CD14-positive monocyte (primary cell): ENCODE data around the gene CMTR1. TPM values are rescaled to one million over a fixed set of nuclear protein-coding genes. Genes with fewer than 3 reads are reported as not detected.

Experiments
- DNase-seq, 3 donors: peaks; one replicate each; pipeline ENCODE4 v3.0.0-alpha.2; 2011 to 2022
- H2AFZ ChIP-seq: 2 replicates; pipeline ENCODE4 v1.6.0; 2012; ENCODE audit warnings: mild to moderate bottlenecking, low read depth, low read length, inconsistent platforms; ENCODE audit not compliant: insufficient read depth, poor library complexity, severe bottlenecking
- H3K27ac ChIP-seq, 2 donors: 1 replicate in 1 of 2; 2 replicates in 1 of 2; pipeline ENCODE4 v1.5.1; 2012 to 2013; ENCODE audit warnings: low read length in 2 of 2, control low read depth in 1 of 2, inconsistent platforms in 1 of 2, low read depth in 1 of 2, mild to moderate bottlenecking in 1 of 2
- H3K27me3 ChIP-seq, 2 donors: one replicate each; pipeline versions ENCODE4 v1.6.0 to v1.6.1; 2011 to 2013; ENCODE audit warnings: low read length in 2 of 2; ENCODE audit not compliant: control insufficient read depth in 2 of 2, insufficient read depth in 2 of 2
- H3K36me3 ChIP-seq, 2 donors: replicated peaks in 1 of 2; 1 replicate in 1 of 2; 2 replicates in 1 of 2; pipeline versions ENCODE4 v1.5.1 to v1.6.1; 2012 to 2013; ENCODE audit warnings: low read length in 2 of 2, control low read depth in 1 of 2, inconsistent platforms in 1 of 2, mild to moderate bottlenecking in 1 of 2; ENCODE audit not compliant: insufficient read depth in 2 of 2, control insufficient read depth in 1 of 2
- H3K4me1 ChIP-seq, 2 donors: 1 replicate in 1 of 2; 2 replicates in 1 of 2; pipeline versions ENCODE4 v1.5.1 to v1.6.1; 2012 to 2013; ENCODE audit warnings: low read length in 2 of 2, control low read depth in 1 of 2, inconsistent platforms in 1 of 2, mild to moderate bottlenecking in 1 of 2, moderate library complexity in 1 of 2; ENCODE audit not compliant: insufficient read depth in 2 of 2, control insufficient read depth in 1 of 2
- H3K4me2 ChIP-seq: replicated peaks from 2 replicates; pipeline ENCODE3; 2012; ENCODE audit warnings: low read length, moderate library complexity, mild to moderate bottlenecking; ENCODE audit not compliant: poor library complexity, severe bottlenecking; ENCODE audit errors: extremely low read depth
- H3K4me3 ChIP-seq, 3 experiments: fragments of 200-600 bp in 1 of 3; sonication (generic) in 1 of 3; replicated peaks in 1 of 3; 1 replicate in 2 of 3; 2 replicates in 1 of 3; pipeline ENCODE4 v1.5.1; 2011 to 2013; ENCODE audit warnings: low read length in 3 of 3, mild to moderate bottlenecking in 3 of 3, control low read depth in 2 of 3, low read depth in 2 of 3, inconsistent platforms in 1 of 3, moderate library complexity in 1 of 3
- H3K79me2 ChIP-seq: 2 replicates; pipeline ENCODE4 v1.6.0; 2012; ENCODE audit warnings: mild to moderate bottlenecking, control low read depth, inconsistent platforms, low read length, moderate library complexity; ENCODE audit not compliant: insufficient read depth
- H3K9ac ChIP-seq: 2 replicates; pipeline ENCODE4 v1.6.0; 2017; ENCODE audit warnings: low read length, mild to moderate bottlenecking; ENCODE audit not compliant: insufficient read depth, poor library complexity, severe bottlenecking
- H3K9me3 ChIP-seq, 2 donors: replicated peaks in 1 of 2; 1 replicate in 1 of 2; 2 replicates in 1 of 2; pipeline versions ENCODE4 v1.5.1 to v1.6.1; 2012 to 2013; ENCODE audit warnings: low read length in 2 of 2, control low read depth in 1 of 2; ENCODE audit not compliant: control insufficient read depth in 1 of 2, insufficient read depth in 1 of 2
- H4K20me1 ChIP-seq: 2 replicates; pipeline ENCODE4 v1.6.0; 2012; ENCODE audit warnings: mild to moderate bottlenecking, low read length, control low read depth, moderate library complexity; ENCODE audit not compliant: insufficient read depth
- H3K27ac Mint-ChIP-seq, 7 donors: one replicate each; pipeline ENCODE4 v1.8.0; 2020; ENCODE audit warnings: mild to moderate bottlenecking in 7 of 7, mixed read lengths in 7 of 7, moderate library complexity in 6 of 7, inconsistent platforms in 2 of 7
- H3K27me3 Mint-ChIP-seq, 3 donors: one replicate each; pipeline ENCODE4 v1.8.0; 2021 to 2022; ENCODE audit warnings: low read depth in 3 of 3, mild to moderate bottlenecking in 3 of 3, mixed read lengths in 3 of 3, moderate library complexity in 3 of 3, inconsistent platforms in 1 of 3
- H3K36me3 Mint-ChIP-seq, 2 donors: one replicate each; pipeline ENCODE4 v1.8.0; 2020; ENCODE audit warnings: mixed read lengths in 2 of 2, inconsistent platforms in 1 of 2, mild to moderate bottlenecking in 1 of 2
- H3K4me1 Mint-ChIP-seq: one replicate; pipeline ENCODE4 v1.8.0; 2020; ENCODE audit warnings: mild to moderate bottlenecking, mixed read lengths
- H3K4me3 Mint-ChIP-seq, 2 donors: one replicate each; pipeline ENCODE4 v1.8.0; 2020; ENCODE audit warnings: mild to moderate bottlenecking in 2 of 2, mixed read lengths in 2 of 2, moderate library complexity in 1 of 2
- H3K9me3 Mint-ChIP-seq, 7 donors: one replicate each; pipeline ENCODE4 v1.8.0; 2020 to 2022; ENCODE audit warnings: mixed read lengths in 7 of 7, mild to moderate bottlenecking in 6 of 7, moderate library complexity in 6 of 7, inconsistent platforms in 2 of 7
- CTCF ChIP-seq: fragments of 200-600 bp; IDR thresholded peaks from one replicate; pipeline ENCODE4 v1.8.0; 2022; ENCODE audit warnings: antibody characterized with exemption, mild to moderate bottlenecking
- WGBS: methylation state at CpG from one replicate; pipeline ENCODE4 v1.1.5; 2013; ENCODE audit warnings: missing lambda C conversion rate; ENCODE audit not compliant: insufficient coverage; 5-methylcytosine and 5-hydroxymethylcytosine counted together
- intact Hi-C, 2 donors: fragments of 100-400 bp; cut with micrococcal nuclease; formaldehyde crosslinking; loops; one replicate each; pipeline versions ENCODE4 v1.15.0 to v1.15.1; 2023
- polyA plus RNA-seq, 3 donors: library from polyadenylated mRNA; depleted of rRNA in 1 of 3; unstranded in 2 of 3; stranded (reverse) in 1 of 3; fragments of 300-500 nt in 2 of 3; fragments of >200 nt in 1 of 3; fragmentation: Illumina TruSeq in 2 of 3; gene quantifications; 1 replicate in 2 of 3; 2 replicates in 1 of 3; pipeline ENCODE4 v1.2.3, GENCODE V29; 2012 to 2021

The CMTR1 gene
- polyA plus RNA-seq, 3 donors = 12.0 to 32.3 (median 15.3) TPM

GRCh38 chr6:37511910-37512399 lies 78.9 kb downstream of the CMTR1 start:
- 84% methylated on average over 16 of the region's 16 CpGs for WGBS
- peaks cover 3 to 12% of the 10 kb centered on the region in 2 donors for H3K4me1 ChIP-seq
- no peak for DNase-seq

GRCh38 chr6:37512400-37513011 lies 79.5 kb downstream of the CMTR1 start:
- H4K20me1 ChIP-seq = no peaks in the 10 kb centered on the region
- DNase-seq = no peak
- no peak overlapping the region for H2AFZ ChIP-seq
- no peaks in the 10 kb centered on the region for H3K79me2 ChIP-seq
- intact Hi-C loops = no loop called here
- H3K4me3 Mint-ChIP-seq = no peak overlapping the region
- H3K4me1 Mint-ChIP-seq = peaks cover 20% of the 10 kb centered on the region
- H3K27me3 ChIP-seq = peaks cover 0 to 12% of the 10 kb centered on the region in 2 donors
- peaks cover 20 to 52% (median 30%) of the 10 kb centered on the region in 3 donors for H3K27me3 Mint-ChIP-seq
- peaks cover 0 to 3% (median 0%) of the 10 kb centered on the region in 7 donors for H3K9me3 Mint-ChIP-seq
- H3K9ac ChIP-seq = no peak overlapping the region
- no peaks in the 10 kb centered on the region for H3K36me3 Mint-ChIP-seq
- no peak overlapping the region for H3K4me2 ChIP-seq
- no peaks in the 10 kb centered on the region for H3K9me3 ChIP-seq
- peaks cover 8 to 17% of the 10 kb centered on the region in 2 donors for H3K4me1 ChIP-seq
- H3K4me3 ChIP-seq = no peak overlapping the region
- 88% methylated on average over 6 of the region's 12 CpGs for WGBS
- no peak overlapping the region for H3K27ac Mint-ChIP-seq
- H3K36me3 ChIP-seq = no peaks in the 10 kb centered on the region
- TF ChIP-seq CTCF = no peak
- no peak overlapping the region for H3K27ac ChIP-seq

More at GRCh38 chr6:37511910-37512399, 78.9 kb downstream of the CMTR1 start:
- Mint-ChIP-seq H3K4me3 (no peak overlapping the region), H3K27me3 (peaks cover 19 to 48% (median 30%) of the 10 kb centered on the region in 3 donors), H3K27ac (no peak overlapping the region), H3K36me3 (no peaks in the 10 kb centered on the region), H3K4me1 (peaks cover 14% of the 10 kb centered on the region), H3K9me3 (peaks cover 0 to 3% (median 0%) of the 10 kb centered on the region in 7 donors)
- TF ChIP-seq CTCF = no peak
- Histone ChIP-seq H3K4me3 (no peak overlapping the region), H3K4me2 (no peak overlapping the region), H3K79me2 (no peaks in the 10 kb centered on the region), H3K9ac (no peak overlapping the region), H3K36me3 (no peaks in the 10 kb centered on the region), H3K27ac (no peak overlapping the region), H3K9me3 (no peaks in the 10 kb centered on the region), H3K27me3 (peaks cover 0 to 12% of the 10 kb centered on the region in 2 donors), H2AFZ (no peak overlapping the region), H4K20me1 (no peaks in the 10 kb centered on the region)
- intact Hi-C loops = no loop called here
